Heart right ventricle (tissue), 16 donors: Measurements from ENCODE around the gene IDH3G. TPM values are rescaled to one million over a fixed set of nuclear protein-coding genes. Genes with fewer than 3 reads are reported as not detected.

ENCODE experiments used
- ATAC-seq, 8 donors: fragments of 200-7000 bp; cut with Tn5 transposase; one replicate each; pipeline ENCODE4 v1.9.1; 2020; ENCODE audit warnings: mild to moderate bottlenecking in 8 of 8, moderate library complexity in 8 of 8, moderate number of reproducible peaks in 1 of 8
- DNase-seq, 2 donors: peaks; one replicate each; pipeline ENCODE4 v3.0.0-alpha.2; 2020
- H3K27ac ChIP-seq, 10 donors: fragments of 200-600 bp; sonication (generic) in 2 of 10; one replicate each; pipeline versions ENCODE4 v1.5.0 to v1.8.0; 2020 to 2022; ENCODE audit warnings: mild to moderate bottlenecking in 3 of 10
- H3K27me3 ChIP-seq, 7 donors: fragments of 200-600 bp; one replicate each; pipeline ENCODE4 v1.8.0; 2021 to 2022; ENCODE audit warnings: mild to moderate bottlenecking in 2 of 7
- H3K36me3 ChIP-seq, 9 donors: fragments of 200-600 bp; sonication (generic) in 1 of 9; one replicate each; pipeline versions ENCODE4 v1.5.0 to v1.8.0; 2020 to 2022; ENCODE audit warnings: mild to moderate bottlenecking in 2 of 9
- H3K4me1 ChIP-seq, 9 donors: fragments of 200-600 bp; sonication (generic) in 1 of 9; one replicate each; pipeline versions ENCODE4 v1.5.0 to v1.8.0; 2020 to 2022; ENCODE audit warnings: mild to moderate bottlenecking in 4 of 9
- H3K4me3 ChIP-seq, 10 donors: fragments of 200-600 bp; sonication (generic) in 2 of 10; one replicate each; pipeline versions ENCODE4 v1.5.0 to v1.8.0; 2020 to 2022; ENCODE audit warnings: mild to moderate bottlenecking in 7 of 10, moderate library complexity in 2 of 10
- H3K9me3 ChIP-seq, 11 donors: fragments of 200-600 bp in 10 of 11; sonication (generic) in 2 of 11; one replicate each; pipeline versions ENCODE4 v1.5.0 to v1.8.0; 2013 to 2022; ENCODE audit warnings: mild to moderate bottlenecking in 2 of 11, control low read depth in 1 of 11, moderate library complexity in 1 of 11
- WGBS, 2 donors: extraction: QIAGEN DNeasy Blood & Tissue Kit; methylation state at CpG; one replicate each; pipeline ENCODE4 v1.1.7; 2013; ENCODE audit warnings: inconsistent platforms in 1 of 2; 5-methylcytosine and 5-hydroxymethylcytosine counted together
- intact Hi-C, 10 donors: fragments of 100-400 bp; cut with DNase I; formaldehyde crosslinking; loops; one replicate each; pipeline versions ENCODE4 v1.11.1 to v1.14.2; 2022
- polyA plus RNA-seq, 2 donors: library from polyadenylated mRNA; stranded (reverse); fragments of 200-250 nt; gene quantifications; one replicate each; pipeline ENCODE4 v1.2.3, GENCODE V29; 2013
- total RNA-seq, 10 donors: library from RNA; stranded (reverse); fragmentation: NEBNext Ultra II Directional in 3 of 10; extraction: Animal tissue kit (Norgen Biotek cat#: 25700) in 3 of 10; gene quantifications; one replicate each; pipeline versions ENCODE4 v1.2.1 to v1.2.4, GENCODE V29; 2021 to 2023
- TF ChIP-seq, protein P1 (sequence below), 9 donors: fragments of 200-600 bp; sonication (generic) in 2 of 9; IDR thresholded peaks; one replicate each; pipeline versions ENCODE4 v1.5.0 to v1.8.0; 2021 to 2022; ENCODE audit warnings: antibody characterized with exemption in 9 of 9, mild to moderate bottlenecking in 5 of 9, moderate library complexity in 1 of 9
- donor health status: Arrhythmogenic right ventricular cardiomyopathy.
- donor health status: ischemic (EF 13 %, LVEDD 7.1; RV severe dilation, severe dysfunction).
- donor health status: healthy with polysubstance abuse.
- donor health status: DM: no; HTN: yes; CAD: no.
- donor health status: DM: no; HTN: no; CAD: no.
- donor health status: ischemic (EF 25% LVEDD 6.9; RV normal size, moderate dysfunction).
- donor health status: ischemic (EF 25% LVEDD 5.7; RV mildly dilated, moderate dysfunction).
- donor health status: healthy.
- donor health status: DM: yes; HTN: yes; CAD: no.
- donor health status: Ischemic cardiomyopathy.
- donor health status: ischemic (EF 35%, LVEDD 5.7; RV mildly dilated, moderate dysfunction).
- donor health status: nonischemic (EF 11% LVEDD 7.7; RV severe dilation, severe dysfunction).
- donor health status: DM: yes; HTN: yes; CAD: no.
- donor health status: PGD.
- donor health status: ischemic (EF 29% LVEDD 5.4; RV normal size, mild dysfunction).
- donor health status: nonischemic (EF 23%, LVEDD 6.1; RV moderate dilation, normal function).

Gene IDH3G
- total and polyA plus RNA-seq, 12 donors, result 58.7 to 97.2 (median 74.5) TPM

DNA sequence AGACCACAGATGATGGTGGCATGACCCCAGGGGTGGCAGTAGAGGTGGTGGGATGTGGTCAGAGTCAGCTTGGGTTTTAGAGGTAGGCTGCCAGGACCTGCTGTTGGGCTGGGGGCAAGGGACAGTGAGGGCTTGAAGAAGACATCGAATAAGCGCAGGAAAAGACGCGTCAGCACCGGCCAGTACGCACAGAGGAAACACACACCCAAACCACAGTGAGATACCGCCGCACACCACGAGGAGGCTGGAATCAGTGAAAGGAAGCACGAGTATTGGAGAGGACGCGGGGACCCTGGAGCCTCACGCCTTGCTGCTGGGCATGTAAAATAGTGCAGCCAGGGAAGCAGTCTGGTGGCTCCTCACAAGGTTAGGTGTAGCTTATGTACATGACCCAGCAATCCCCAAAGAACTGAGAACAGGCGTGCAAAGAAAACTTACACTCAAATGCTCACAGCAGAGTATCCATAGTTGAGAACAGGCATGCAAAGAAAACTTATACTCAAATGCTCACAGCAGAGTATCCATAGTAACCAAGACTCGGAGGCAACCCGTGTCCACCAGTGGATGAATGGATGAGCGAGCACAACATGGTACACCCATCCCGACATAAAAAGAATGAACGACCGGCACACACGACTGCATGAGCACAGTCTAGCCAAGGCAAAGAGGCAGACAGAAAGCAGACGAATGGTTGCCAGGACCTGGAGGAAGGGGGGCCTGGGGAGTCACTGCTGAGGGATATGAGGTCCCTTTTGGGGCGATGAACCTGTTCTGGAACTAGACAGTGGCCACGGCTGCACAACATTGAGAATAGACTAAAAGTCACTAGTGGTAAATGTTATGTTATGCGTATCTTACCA is 22.9 kb upstream of the IDH3G start:
- DNase-seq, result no peak
- ATAC-seq, result no peak
- intact Hi-C loops, result loop anchor here in 2 of 10 donors (5.0 to 10.0 kb wide), 2 partner anchors 108 to 1395 kb away; partner anchors contain the start of gene ARHGAP4 (in 1 of the 2)
- Histone ChIP-seq H3K9me3 (no peaks in the 10 kb centered on the region), H3K4me1 (peaks cover 0 to 7% (median 0%) of the 10 kb centered on the region in 9 donors), H3K27ac (no peak overlapping the region), H3K27me3 (peaks cover 0 to 68% (median 0%) of the 10 kb centered on the region in 7 donors), H3K36me3 (no peaks in the 10 kb centered on the region), H3K4me3 (no peak overlapping the region)
- TF ChIP-seq, protein P1, sequence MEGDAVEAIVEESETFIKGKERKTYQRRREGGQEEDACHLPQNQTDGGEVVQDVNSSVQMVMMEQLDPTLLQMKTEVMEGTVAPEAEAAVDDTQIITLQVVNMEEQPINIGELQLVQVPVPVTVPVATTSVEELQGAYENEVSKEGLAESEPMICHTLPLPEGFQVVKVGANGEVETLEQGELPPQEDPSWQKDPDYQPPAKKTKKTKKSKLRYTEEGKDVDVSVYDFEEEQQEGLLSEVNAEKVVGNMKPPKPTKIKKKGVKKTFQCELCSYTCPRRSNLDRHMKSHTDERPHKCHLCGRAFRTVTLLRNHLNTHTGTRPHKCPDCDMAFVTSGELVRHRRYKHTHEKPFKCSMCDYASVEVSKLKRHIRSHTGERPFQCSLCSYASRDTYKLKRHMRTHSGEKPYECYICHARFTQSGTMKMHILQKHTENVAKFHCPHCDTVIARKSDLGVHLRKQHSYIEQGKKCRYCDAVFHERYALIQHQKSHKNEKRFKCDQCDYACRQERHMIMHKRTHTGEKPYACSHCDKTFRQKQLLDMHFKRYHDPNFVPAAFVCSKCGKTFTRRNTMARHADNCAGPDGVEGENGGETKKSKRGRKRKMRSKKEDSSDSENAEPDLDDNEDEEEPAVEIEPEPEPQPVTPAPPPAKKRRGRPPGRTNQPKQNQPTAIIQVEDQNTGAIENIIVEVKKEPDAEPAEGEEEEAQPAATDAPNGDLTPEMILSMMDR (IDR thresholded peaks at IDR 0.05), result no peak
- WGBS, 2 donors, result 65 to 67% methylated on average over 25 of the region's 25 CpGs

DNA sequence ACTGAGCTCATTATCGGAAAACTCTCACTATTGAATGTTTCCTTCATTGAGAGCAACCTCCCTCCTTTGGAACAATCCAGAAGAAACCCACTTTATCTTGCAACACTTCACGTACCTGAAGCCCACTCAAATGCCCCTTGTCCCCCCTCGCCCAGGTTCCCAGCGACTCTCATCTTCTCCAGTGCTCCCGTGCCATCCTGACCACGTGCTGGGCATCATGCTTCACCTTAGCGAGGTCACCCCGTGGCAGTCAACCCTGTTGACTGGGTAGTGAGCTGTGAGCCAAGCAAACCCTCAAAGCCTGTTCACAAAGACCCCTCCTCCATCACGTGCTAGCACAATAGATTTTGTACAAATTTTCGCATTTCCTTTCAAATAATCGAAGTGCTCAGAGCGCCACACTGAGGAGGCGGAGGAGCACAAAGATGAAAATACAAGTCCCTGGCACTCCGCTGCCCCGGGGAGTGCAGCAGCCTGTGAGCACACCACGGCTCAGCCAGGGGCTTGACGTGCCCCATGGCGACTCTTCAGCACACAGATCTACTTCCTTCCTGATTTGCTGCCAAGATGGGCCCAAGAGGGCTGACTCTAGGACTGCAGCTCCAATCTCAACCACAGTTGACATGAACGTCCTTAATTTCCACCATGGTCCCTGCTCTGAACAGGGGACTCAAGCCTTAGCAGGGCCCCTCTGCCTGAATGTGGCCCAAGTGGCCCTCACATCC is 20.6 kb upstream of the IDH3G start:
- Histone ChIP-seq H3K4me1 (peaks cover 0 to 7% (median 0%) of the 10 kb centered on the region in 9 donors), H3K27ac (no peak overlapping the region), H3K9me3 (no peaks in the 10 kb centered on the region), H3K36me3 (no peaks in the 10 kb centered on the region), H3K4me3 (no peak overlapping the region), H3K27me3 (peaks cover 0 to 63% (median 0%) of the 10 kb centered on the region in 7 donors)
- no peak for DNase-seq
- TF ChIP-seq, protein P1 (IDR thresholded peaks at IDR 0.05), result no peak
- 75 to 82% methylated on average over 19 of the region's 19 CpGs for WGBS, 2 donors
- intact Hi-C loops, result loop anchor here in 2 of 10 donors (5.0 to 10.0 kb wide), 2 partner anchors 110 to 1398 kb away; partner anchors contain the start of gene ARHGAP4 (in 1 of the 2)
- no peak for ATAC-seq

DNA sequence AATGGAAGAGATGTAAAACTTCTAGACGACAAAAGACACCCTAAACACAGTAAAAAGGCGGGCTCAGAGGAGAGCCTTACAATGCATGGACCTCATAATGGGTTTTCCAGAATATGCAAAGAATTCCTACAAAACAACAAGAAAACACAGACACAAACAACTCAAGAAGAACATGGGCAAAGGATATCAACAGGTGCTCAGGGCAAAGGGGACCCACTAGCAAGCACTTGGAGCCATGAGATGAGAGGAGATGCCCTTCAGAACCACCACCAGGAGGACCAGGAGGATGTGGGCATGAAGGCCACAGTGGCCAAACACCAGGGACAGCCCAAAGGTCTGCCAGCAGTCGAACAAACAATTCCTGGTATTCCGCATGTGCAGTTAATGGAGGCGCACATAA is 19.0 kb upstream of the IDH3G start:
- TF ChIP-seq, protein P1 (IDR thresholded peaks at IDR 0.05), result no peak
- H3K27me3 ChIP-seq, result peaks cover 0 to 51% (median 0%) of the 10 kb centered on the region in 7 donors
- WGBS, 2 donors, result 99% methylated on average over 5 of the region's 5 CpGs
- H3K4me3 ChIP-seq, result no peak overlapping the region
- no peak overlapping the region for H3K27ac ChIP-seq
- no peak for DNase-seq
- no peaks in the 10 kb centered on the region for H3K9me3 ChIP-seq
- intact Hi-C loops, result loop anchor here in 1 of 10 donors (10.0 kb wide), 1 partner anchor 112 kb away; the partner anchor contains the start of gene ARHGAP4
- H3K36me3 ChIP-seq, result no peaks in the 10 kb centered on the region
- no peak for ATAC-seq
- no peaks in the 10 kb centered on the region for H3K4me1 ChIP-seq

DNA sequence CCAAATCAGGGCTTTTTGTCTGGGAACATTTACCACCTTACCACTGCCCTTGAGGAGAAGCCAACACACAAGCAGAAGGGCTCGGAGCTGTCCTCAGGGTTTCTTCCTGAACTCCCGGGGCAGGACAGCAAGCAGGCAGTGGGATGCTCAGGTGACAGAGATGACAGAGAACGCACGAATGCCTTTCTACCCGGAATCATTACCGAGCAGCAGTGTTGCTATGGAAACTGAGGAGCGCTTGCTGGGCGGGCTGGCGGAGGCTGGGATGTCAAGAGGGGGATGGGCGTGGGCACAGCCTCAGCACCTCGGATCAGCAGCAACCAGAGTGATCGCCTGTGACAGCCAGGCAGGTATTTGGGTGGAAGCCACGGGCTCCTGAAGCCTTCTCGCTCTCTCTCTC is 18.0 kb upstream of the IDH3G start:
- 48 to 61% methylated on average over 14 of the region's 14 CpGs for WGBS, 2 donors

More for the DNA sequence above, 18.0 kb upstream of the IDH3G start:
- DNase-seq (no peak), ATAC-seq (no peak)
- Histone ChIP-seq H3K27ac (no peak overlapping the region), H3K9me3 (no peaks in the 10 kb centered on the region), H3K4me1 (no peaks in the 10 kb centered on the region), H3K36me3 (no peaks in the 10 kb centered on the region), H3K4me3 (no peak overlapping the region), H3K27me3 (peaks cover 0 to 42% (median 0%) of the 10 kb centered on the region in 7 donors)
- intact Hi-C loops, result loop anchor here in 1 of 10 donors (10.0 kb wide), 1 partner anchor 113 kb away; the partner anchor contains the start of gene ARHGAP4
- TF ChIP-seq, protein P1 (IDR thresholded peaks at IDR 0.05), result no peak
